ENCODE data around the gene NRG2.

Gene NRG2

DNA sequence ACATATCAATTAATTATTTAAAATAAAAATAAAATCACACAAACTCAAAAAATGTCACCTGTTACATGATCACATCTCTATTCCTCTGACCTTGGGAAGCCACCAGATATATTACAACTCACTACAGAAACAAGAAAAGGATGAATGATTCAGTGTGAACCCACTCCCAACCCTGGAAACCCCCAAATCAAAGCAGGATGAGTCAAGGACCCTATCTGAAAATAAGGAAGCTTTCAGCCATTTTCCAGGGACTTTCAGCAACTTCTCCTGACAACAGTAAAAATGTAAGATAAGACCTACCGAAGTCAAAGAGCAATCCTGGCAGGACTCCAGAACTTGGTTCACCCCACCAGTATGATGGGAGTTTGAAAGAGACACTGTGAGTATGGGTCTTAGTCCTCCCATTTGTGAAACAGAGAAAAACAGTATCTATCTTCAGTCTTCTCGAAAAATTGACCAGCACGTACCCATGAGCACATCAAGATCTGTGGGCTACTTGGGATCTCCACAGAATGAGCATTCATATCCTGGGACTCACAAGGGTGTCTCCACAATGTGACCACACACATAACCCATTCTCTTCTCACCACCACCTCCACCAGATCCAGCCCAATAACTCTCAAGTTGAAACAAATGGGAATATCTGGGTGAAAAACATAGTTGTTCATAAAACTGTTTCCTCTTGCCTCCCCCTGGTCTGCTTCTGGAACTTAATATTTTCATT lies 9.9 kb downstream of the NRG2 start:
- Histone ChIP-seq H3K27me3 (ENCODE audit: insufficient read depth, low read depth, severe bottlenecking) (no peaks in the 10 kb centered on the region), H3K36me3 (no peaks in the 10 kb centered on the region), H3K4me3 (ENCODE audit: low read depth, low read length) (no peak overlapping the region), H3K9me3 (ENCODE audit: severe bottlenecking) (no peaks in the 10 kb centered on the region), H3K27ac (no peak overlapping the region)
- DNase-seq = no peak
- TF ChIP-seq, protein P1, sequence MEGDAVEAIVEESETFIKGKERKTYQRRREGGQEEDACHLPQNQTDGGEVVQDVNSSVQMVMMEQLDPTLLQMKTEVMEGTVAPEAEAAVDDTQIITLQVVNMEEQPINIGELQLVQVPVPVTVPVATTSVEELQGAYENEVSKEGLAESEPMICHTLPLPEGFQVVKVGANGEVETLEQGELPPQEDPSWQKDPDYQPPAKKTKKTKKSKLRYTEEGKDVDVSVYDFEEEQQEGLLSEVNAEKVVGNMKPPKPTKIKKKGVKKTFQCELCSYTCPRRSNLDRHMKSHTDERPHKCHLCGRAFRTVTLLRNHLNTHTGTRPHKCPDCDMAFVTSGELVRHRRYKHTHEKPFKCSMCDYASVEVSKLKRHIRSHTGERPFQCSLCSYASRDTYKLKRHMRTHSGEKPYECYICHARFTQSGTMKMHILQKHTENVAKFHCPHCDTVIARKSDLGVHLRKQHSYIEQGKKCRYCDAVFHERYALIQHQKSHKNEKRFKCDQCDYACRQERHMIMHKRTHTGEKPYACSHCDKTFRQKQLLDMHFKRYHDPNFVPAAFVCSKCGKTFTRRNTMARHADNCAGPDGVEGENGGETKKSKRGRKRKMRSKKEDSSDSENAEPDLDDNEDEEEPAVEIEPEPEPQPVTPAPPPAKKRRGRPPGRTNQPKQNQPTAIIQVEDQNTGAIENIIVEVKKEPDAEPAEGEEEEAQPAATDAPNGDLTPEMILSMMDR (IDR thresholded peaks at IDR 0.05; ENCODE audit: low read depth, low read length) = no peak

DNA sequence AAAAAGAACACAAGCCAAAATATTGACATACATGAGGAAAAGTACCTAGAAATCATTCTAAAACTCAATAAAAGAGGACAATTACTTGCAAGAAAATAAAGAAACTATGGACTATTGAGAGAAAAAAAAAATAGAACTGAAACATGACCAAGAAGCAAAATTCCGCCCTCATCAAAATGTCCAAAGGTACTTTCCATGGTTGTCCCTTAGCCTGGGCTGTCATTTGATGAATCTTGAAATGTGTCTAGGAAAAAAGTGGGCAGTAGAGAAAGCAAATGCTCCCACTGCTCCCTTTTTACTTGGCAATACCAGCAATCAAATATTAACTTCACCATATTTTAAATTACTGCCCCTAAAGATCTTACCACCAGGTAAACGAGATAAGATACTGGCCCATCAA lies 10.8 kb downstream of the NRG2 start:
- DNase-seq = no peak
- Histone ChIP-seq H3K4me3 (ENCODE audit: low read depth, low read length) (no peak overlapping the region), H3K27me3 (ENCODE audit: insufficient read depth, low read depth, severe bottlenecking) (no peaks in the 10 kb centered on the region), H3K9me3 (ENCODE audit: severe bottlenecking) (no peaks in the 10 kb centered on the region), H3K36me3 (no peaks in the 10 kb centered on the region), H3K27ac (no peak overlapping the region)
- TF ChIP-seq, protein P1 (IDR thresholded peaks at IDR 0.05; ENCODE audit: low read depth, low read length) = no peak

DNA sequence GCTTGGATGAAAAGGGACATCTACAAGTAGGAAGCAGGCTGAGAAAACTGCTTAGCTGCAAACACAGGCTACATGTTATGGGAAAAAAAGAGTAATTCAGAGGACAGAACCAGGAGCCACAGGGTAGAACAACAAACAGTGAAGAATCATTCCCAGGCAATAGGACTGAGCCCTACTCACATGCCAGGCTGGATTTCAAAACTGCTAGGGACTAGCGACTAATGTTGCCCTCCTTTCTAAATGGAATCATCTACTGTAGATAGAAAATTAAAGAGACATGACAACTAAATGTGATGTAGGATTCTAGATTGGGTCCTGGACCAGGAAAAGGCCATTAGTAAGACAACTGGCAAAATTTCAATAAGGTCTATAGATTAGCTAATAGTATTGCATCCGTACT lies 15.3 kb downstream of the NRG2 start:
- no peak for DNase-seq
- H3K36me3 ChIP-seq = no peaks in the 10 kb centered on the region
- no peak overlapping the region for H3K4me3 ChIP-seq (ENCODE audit: low read depth, low read length)
- no peaks in the 10 kb centered on the region for H3K9me3 ChIP-seq (ENCODE audit: severe bottlenecking)
- TF ChIP-seq, protein P1 (IDR thresholded peaks at IDR 0.05; ENCODE audit: low read depth, low read length) = no peak
- no peak overlapping the region for H3K27ac ChIP-seq
- H3K27me3 ChIP-seq (ENCODE audit: insufficient read depth, low read depth, severe bottlenecking) = no peaks in the 10 kb centered on the region

DNA sequence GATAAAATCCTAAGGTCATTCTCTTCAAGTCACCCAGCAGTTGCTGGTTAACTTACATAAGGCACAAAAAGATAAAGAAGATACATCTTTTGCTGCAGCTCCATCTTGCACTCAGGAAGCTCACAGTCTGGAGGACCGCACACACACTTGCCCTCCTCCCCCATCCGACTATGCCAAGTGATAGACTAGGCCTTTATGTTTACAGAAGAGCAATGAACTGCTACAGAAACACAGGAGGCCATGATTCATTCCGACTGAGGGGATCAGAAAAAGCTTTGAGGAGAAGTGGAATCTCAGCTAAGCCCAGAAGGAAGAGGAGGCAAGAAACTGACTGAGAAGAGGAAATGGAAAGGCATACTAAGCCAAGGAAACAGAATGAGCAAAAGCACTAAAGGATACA lies 17.4 kb downstream of the NRG2 start:
- no peak for DNase-seq
- Histone ChIP-seq H3K4me3 (ENCODE audit: low read depth, low read length) (no peak overlapping the region), H3K36me3 (no peaks in the 10 kb centered on the region), H3K27ac (peak overlapping the region; percentile 10), H3K9me3 (ENCODE audit: severe bottlenecking) (no peaks in the 10 kb centered on the region), H3K27me3 (ENCODE audit: insufficient read depth, low read depth, severe bottlenecking) (no peaks in the 10 kb centered on the region)
- TF ChIP-seq, protein P1 (IDR thresholded peaks at IDR 0.05; ENCODE audit: low read depth, low read length) = no peak

DNA sequence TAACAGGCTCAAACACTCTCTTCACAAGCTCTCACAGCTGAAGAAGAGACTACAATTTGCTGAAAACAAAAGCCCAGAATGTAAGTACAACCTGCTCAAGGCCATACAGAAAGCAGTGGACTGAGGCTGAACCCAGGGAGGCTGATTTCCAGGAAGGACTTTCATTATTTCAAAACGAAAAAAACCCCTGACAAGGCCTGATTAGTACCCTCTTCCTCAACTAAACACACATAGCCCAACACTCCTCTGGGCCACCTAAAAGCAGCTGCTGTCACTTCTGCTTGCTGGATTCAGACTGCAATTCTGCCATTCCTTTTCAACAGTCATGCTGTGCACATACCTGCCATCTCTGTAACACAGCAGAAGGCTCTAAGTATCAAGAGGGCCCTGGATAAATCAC lies 18.2 kb downstream of the NRG2 start:
- H3K4me3 ChIP-seq (ENCODE audit: low read depth, low read length) = no peak overlapping the region
- DNase-seq = no peak
- TF ChIP-seq, protein P1 (IDR thresholded peaks at IDR 0.05; ENCODE audit: low read depth, low read length) = no peak
- no peaks in the 10 kb centered on the region for H3K9me3 ChIP-seq (ENCODE audit: severe bottlenecking)
- no peaks in the 10 kb centered on the region for H3K36me3 ChIP-seq
- peak overlapping the region; percentile 82 for H3K27ac ChIP-seq
- H3K27me3 ChIP-seq (ENCODE audit: insufficient read depth, low read depth, severe bottlenecking) = no peaks in the 10 kb centered on the region

Data from WERI-Rb-1 (cell line).